ENCODE results near the gene SPEM3. TPM values are rescaled to one million over a fixed set of nuclear protein-coding genes. Genes with fewer than 3 reads are reported as not detected.

Gene SPEM3
- total and polyA plus RNA-seq, 12 donors: not detected

GRCh38 chr17:7382901-7383300 is 45.8 kb upstream of the SPEM3 start:
- TF ChIP-seq POLR2A (IDR thresholded peaks at IDR 0.05) (no peak), CTCF (IDR thresholded peaks at IDR 0.05) (no peak)
- Histone ChIP-seq H3K36me3 (replicated peaks in 1 of 2) (no peaks in the 10 kb centered on the region), H3K9me3 (replicated peaks in 1 of 3) (no peaks in the 10 kb centered on the region), H3K27ac (no peak overlapping the region), H3K4me3 (no peak overlapping the region), H3K4me1 (replicated peaks in 1 of 2) (peaks cover 6 to 26% of the 10 kb centered on the region in 2 donors), H3K27me3 (peaks cover 6% of the 10 kb centered on the region)
- 85 to 92% (median 89%) methylated on average over 10 of the region's 10 CpGs for WGBS, 4 donors
- no peak for DNase-seq
- intact Hi-C loops (cut with DNase I): no loop called here

GRCh38 chr17:7383371-7383741 is 45.3 kb upstream of the SPEM3 start:
- Histone ChIP-seq H3K27ac (no peak overlapping the region), H3K9me3 (replicated peaks in 1 of 3) (no peaks in the 10 kb centered on the region), H3K4me1 (replicated peaks in 1 of 2) (peaks cover 6 to 26% of the 10 kb centered on the region in 2 donors), H3K27me3 (peaks cover 6% of the 10 kb centered on the region), H3K4me3 (peak overlapping the region in 2 of 4 donors; percentile 19 to 49), H3K36me3 (replicated peaks in 1 of 2) (no peaks in the 10 kb centered on the region)
- no peak for DNase-seq
- TF ChIP-seq POLR2A (IDR thresholded peaks at IDR 0.05): no peak
- no peak for TF ChIP-seq CTCF (IDR thresholded peaks at IDR 0.05)
- intact Hi-C loops (cut with DNase I): no loop called here
- 53 to 83% (median 77%) methylated on average over 2 to 11 of the region's 11 CpGs; no CpG with 5 or more reads in 1 of the 4 donors for WGBS, 4 donors

- 0 to 71% (median 6%) methylated on average over 4 to 65 of the region's 65 CpGs for WGBS, 4 donors
- Histone ChIP-seq H3K36me3 (replicated peaks in 1 of 2) (no peaks in the 10 kb centered on the region), H3K27ac (peak overlapping the region in 2 of 5 donors; percentile 3 to 5), H3K4me1 (replicated peaks in 1 of 2) (peaks cover 6 to 26% of the 10 kb centered on the region in 2 donors), H3K9me3 (replicated peaks in 1 of 3) (no peaks in the 10 kb centered on the region), H3K4me3 (peak overlapping the region in 2 of 4 donors; percentile 19 to 49), H3K27me3 (peaks cover 6% of the 10 kb centered on the region)
- TF ChIP-seq POLR2A (IDR thresholded peaks at IDR 0.05) (no peak), CTCF (IDR thresholded peaks at IDR 0.05) (no peak)
- intact Hi-C loops (cut with DNase I): no loop called here
- peak in 2 of 7 donors; percentile 31 to 34 for DNase-seq
Observed at GRCh38 chr17:7383742-7384488, 44.7 kb upstream of the SPEM3 start.

GRCh38 chr17:7384489-7385081 is 44.1 kb upstream of the SPEM3 start:
- Histone ChIP-seq H3K4me3 (peak overlapping the region in 1 of 4 donors; percentile 49), H3K36me3 (replicated peaks in 1 of 2) (no peaks in the 10 kb centered on the region), H3K27ac (peak overlapping the region in 2 of 5 donors; percentile 3 to 5), H3K4me1 (replicated peaks in 1 of 2) (peaks cover 6 to 26% of the 10 kb centered on the region in 2 donors), H3K9me3 (replicated peaks in 1 of 3) (no peaks in the 10 kb centered on the region), H3K27me3 (peaks cover 6% of the 10 kb centered on the region)
- no peak for TF ChIP-seq POLR2A (IDR thresholded peaks at IDR 0.05)
- no peak for TF ChIP-seq CTCF (IDR thresholded peaks at IDR 0.05)
- intact Hi-C loops (cut with DNase I): no loop called here
- 53 to 89% (median 65%) methylated on average over 6 to 23 of the region's 23 CpGs for WGBS, 4 donors
- no peak for DNase-seq
